BLaER1 treated with 17β-estradiol and CSF1 and Interleukin-3, amounts not matched to agents 10 nM and 100 nM (cell line): ENCODE data around the gene NUP62.

ENCODE experiments used
- H3K27ac ChIP-seq, 11 experiments: shearing (Covaris generic); formaldehyde crosslinking; 2 replicates each; pipeline ENCODE4 v1.8.1; 2022
- H3K27me3 ChIP-seq, 11 experiments: shearing (Covaris generic); formaldehyde crosslinking; 2 replicates each; pipeline ENCODE4 v1.8.1; 2022
- H3K36me3 ChIP-seq, 11 experiments: shearing (Covaris generic); formaldehyde crosslinking; 2 replicates each; pipeline ENCODE4 v1.8.1; 2022
- H3K4me1 ChIP-seq, 10 experiments: shearing (Covaris generic); formaldehyde crosslinking; 2 replicates each; pipeline ENCODE4 v1.8.1; 2022
- H3K4me2 ChIP-seq, 11 experiments: shearing (Covaris generic); formaldehyde crosslinking; 2 replicates each; pipeline ENCODE4 v1.8.1; 2022
- H3K4me3 ChIP-seq, 10 experiments: shearing (Covaris generic); formaldehyde crosslinking; 2 replicates each; pipeline ENCODE4 v1.8.1; 2022
- H3K9ac ChIP-seq, 11 experiments: shearing (Covaris generic); formaldehyde crosslinking; 2 replicates each; pipeline ENCODE4 v1.8.1; 2022
- H3K9me3 ChIP-seq, 11 experiments: shearing (Covaris generic); formaldehyde crosslinking; replicated peaks in 1 of 11; 2 replicates each; pipeline ENCODE4 v1.8.1; 2022
- H4K20me1 ChIP-seq, 11 experiments: shearing (Covaris generic); formaldehyde crosslinking; 2 replicates each; pipeline ENCODE4 v1.8.1; 2022
- Cebpa-rat ChIP-seq, 11 experiments: shearing (Covaris generic); IDR thresholded peaks; 2 replicates each; pipeline ENCODE4 v1.8.1; 2022

NUP62 gene

DNA sequence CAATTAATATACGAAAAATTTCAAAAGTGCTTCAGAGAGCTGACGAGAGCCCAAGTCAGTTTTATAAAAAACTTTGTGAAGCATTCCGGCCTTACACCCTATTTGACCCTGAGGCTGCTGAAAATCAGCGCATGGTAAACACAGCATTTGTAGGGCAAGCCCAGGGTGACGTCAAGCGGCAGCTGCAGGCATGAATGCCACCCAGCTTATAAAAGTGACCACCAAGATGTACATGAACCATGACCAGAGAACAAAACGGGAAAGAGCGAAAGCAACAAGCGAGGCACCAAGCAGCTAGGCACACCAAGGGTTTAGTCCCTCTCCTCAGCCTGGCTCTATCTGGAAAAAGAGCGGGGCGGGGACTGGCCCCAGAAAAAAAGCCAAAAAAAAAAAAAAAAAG, 25.6 kb upstream of the NUP62 start:
- Histone ChIP-seq H3K9ac (no peak overlapping the region), H3K36me3 (no peaks in the 10 kb centered on the region; a peak in 1 of 22 replicates), H3K4me3 (peak overlapping the region in 2 of 10 experiments; percentile 8 to 11; a peak in 1 of 20 replicates), H3K4me1 (peaks cover 35 to 67% (median 57%) of the 10 kb centered on the region in 10 experiments), H3K9me3 (peaks cover 0 to 17% (median 10%) of the 10 kb centered on the region in 11 experiments; a peak in 12 of 22 replicates), H4K20me1 (peaks cover 0 to 8% (median 0%) of the 10 kb centered on the region in 11 experiments; a peak in 3 of 22 replicates), H3K4me2 (peak overlapping the region; percentile 57 to 93 (median 71); a peak in 20 of 22 replicates), H3K27ac (no peak overlapping the region), H3K27me3 (no peaks in the 10 kb centered on the region)
- no peak for TF ChIP-seq Cebpa-rat (IDR thresholded peaks at IDR 0.05)

DNA sequence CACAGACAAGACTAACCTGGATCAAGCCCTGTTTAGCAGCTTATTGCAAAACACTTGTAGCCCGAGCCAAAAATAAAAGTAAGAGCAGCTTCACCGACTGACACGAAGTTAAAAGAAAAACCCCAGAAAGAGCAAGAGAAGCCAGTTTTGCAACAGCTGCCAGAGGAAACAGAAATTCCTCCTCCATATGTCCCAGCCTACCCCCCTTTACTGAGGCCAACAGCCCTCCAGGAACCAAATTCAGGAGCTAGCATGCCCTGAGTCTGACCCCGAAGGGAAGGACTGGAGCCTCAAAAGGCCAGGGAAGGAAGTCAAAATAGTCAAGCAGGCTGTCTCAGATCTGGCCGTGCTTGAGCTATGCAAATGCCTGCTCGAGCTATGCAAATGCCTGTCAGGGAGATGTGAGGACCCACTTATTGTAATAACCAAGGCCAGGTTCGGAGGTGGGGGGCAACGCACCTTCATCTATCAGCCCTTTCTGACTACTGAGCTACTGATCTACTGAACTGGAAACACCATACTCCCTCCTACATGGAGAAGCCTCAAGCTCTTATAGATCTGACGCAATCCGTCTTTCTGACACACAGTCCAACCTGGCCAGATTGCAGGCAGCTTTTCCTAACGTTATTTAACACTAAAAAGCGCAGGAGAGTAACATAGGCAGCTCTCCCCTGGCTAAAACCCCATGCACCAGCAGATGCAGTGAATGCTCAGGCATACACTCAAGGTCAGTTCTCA, 25.0 kb upstream of the NUP62 start:
- Histone ChIP-seq H3K27ac (peak overlapping the region in 3 of 11 experiments; percentile 7 to 28 (median 24); a peak in 4 of 22 replicates), H3K9me3 (peaks cover 0 to 17% (median 10%) of the 10 kb centered on the region in 11 experiments; a peak in 12 of 22 replicates), H3K4me2 (peak overlapping the region; percentile 57 to 93 (median 71)), H3K4me1 (peaks cover 35 to 67% (median 57%) of the 10 kb centered on the region in 10 experiments), H4K20me1 (peaks cover 0 to 8% (median 0%) of the 10 kb centered on the region in 11 experiments; a peak in 3 of 22 replicates), H3K27me3 (no peaks in the 10 kb centered on the region), H3K9ac (peak overlapping the region in 3 of 11 experiments; percentile 8 to 39 (median 32); a peak in 1 of 22 replicates), H3K4me3 (peak overlapping the region in 4 of 10 experiments; percentile 8 to 41 (median 12); a peak in 4 of 20 replicates), H3K36me3 (no peaks in the 10 kb centered on the region; a peak in 1 of 22 replicates)
- peak in 4 of 11 experiments; percentile 13 to 52 (median 24); a peak in 3 of 22 replicates for TF ChIP-seq Cebpa-rat (IDR thresholded peaks at IDR 0.05)

DNA sequence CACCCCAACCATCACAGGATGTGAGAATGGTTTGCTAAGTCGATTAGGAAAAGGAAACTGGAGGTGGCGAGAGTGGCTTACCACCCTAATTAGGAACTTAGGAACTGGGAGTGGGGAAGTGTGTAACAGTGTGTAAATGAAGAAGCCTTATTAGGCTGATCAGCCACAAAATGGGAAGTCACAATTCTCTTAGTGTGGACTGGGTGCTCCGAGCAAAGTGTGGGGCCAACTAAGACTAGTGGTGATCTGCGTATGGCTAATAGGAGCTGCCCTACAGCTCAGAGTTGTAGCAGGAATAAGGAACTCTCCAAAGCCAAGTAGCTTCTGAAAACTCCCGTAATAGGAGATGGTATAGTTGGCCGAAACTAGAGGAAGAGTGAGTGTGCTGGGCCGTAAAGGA, 24.1 kb upstream of the NUP62 start:
- no peak for TF ChIP-seq Cebpa-rat (IDR thresholded peaks at IDR 0.05)
- no peak overlapping the region for H3K9ac ChIP-seq
- H3K27me3 ChIP-seq, result no peaks in the 10 kb centered on the region
- H4K20me1 ChIP-seq, result peaks cover 0 to 8% (median 0%) of the 10 kb centered on the region in 11 experiments; a peak in 3 of 22 replicates
- H3K36me3 ChIP-seq, result no peaks in the 10 kb centered on the region; a peak in 1 of 22 replicates
- peak overlapping the region; percentile 57 to 93 (median 71) for H3K4me2 ChIP-seq
- H3K9me3 ChIP-seq, result peaks cover 0 to 17% (median 10%) of the 10 kb centered on the region in 11 experiments; a peak in 12 of 22 replicates
- H3K4me1 ChIP-seq, result peaks cover 35 to 67% (median 57%) of the 10 kb centered on the region in 10 experiments
- H3K27ac ChIP-seq, result peak overlapping the region in 5 of 11 experiments; percentile 5 to 28 (median 19); a peak in 6 of 22 replicates
- peak overlapping the region in 2 of 10 experiments; percentile 1 to 47; a peak in 2 of 20 replicates for H3K4me3 ChIP-seq

DNA sequence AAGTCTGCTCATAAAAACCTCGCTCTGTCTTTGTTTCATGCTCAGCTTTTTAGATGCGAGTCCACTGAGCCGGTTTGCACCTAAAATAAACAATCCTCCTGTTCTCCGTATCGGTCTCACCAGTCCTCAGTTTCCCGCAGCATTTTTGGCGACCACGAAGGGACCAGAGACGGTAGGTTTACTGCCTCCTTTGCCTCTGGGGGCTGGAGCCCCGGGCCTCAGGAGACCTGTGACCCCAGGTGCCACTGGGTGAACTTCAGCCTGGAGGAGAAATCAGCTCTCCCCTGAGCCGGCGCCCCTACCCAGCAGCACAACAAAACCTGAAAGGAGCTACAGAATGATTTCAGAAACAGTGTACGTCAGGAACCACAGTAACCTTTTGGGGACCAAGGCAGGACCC, 23.6 kb upstream of the NUP62 start:
- Histone ChIP-seq H3K27ac (peak overlapping the region in 4 of 11 experiments; percentile 5 to 24 (median 7); a peak in 2 of 22 replicates), H3K4me1 (peaks cover 35 to 67% (median 57%) of the 10 kb centered on the region in 10 experiments), H3K27me3 (no peaks in the 10 kb centered on the region), H3K4me3 (peak overlapping the region in 2 of 10 experiments; percentile 1 to 47; a peak in 2 of 20 replicates), H4K20me1 (peaks cover 0 to 8% (median 0%) of the 10 kb centered on the region in 11 experiments; a peak in 3 of 22 replicates), H3K9ac (no peak overlapping the region), H3K9me3 (peaks cover 0 to 17% (median 10%) of the 10 kb centered on the region in 11 experiments; a peak in 12 of 22 replicates), H3K36me3 (no peaks in the 10 kb centered on the region; a peak in 1 of 22 replicates), H3K4me2 (peak overlapping the region; percentile 57 to 93 (median 71))
- TF ChIP-seq Cebpa-rat (IDR thresholded peaks at IDR 0.05), result no peak

DNA sequence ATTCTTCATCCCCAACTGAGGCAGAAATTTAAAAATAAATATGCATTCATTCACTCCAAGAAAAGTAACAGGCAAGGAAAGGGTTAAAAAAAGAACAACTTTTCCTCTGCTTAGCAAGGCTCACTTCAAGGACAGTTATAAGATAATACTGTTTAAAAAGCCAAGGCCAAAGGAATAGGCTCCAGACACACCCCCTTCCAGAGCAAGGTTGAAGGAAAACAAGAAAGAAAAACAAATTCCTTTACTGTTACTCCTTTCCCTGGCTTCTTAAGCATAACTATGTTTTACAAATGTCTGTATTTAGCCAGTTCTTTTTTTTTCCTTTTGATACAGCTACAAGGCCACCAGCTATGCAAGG, 23.2 kb upstream of the NUP62 start:
- Histone ChIP-seq H3K4me3 (no peak overlapping the region), H4K20me1 (peaks cover 0 to 8% (median 0%) of the 10 kb centered on the region in 11 experiments; a peak in 3 of 22 replicates), H3K9me3 (peaks cover 0 to 17% (median 10%) of the 10 kb centered on the region in 11 experiments; a peak in 12 of 22 replicates), H3K27ac (no peak overlapping the region), H3K4me1 (peaks cover 35 to 67% (median 57%) of the 10 kb centered on the region in 10 experiments), H3K27me3 (no peaks in the 10 kb centered on the region), H3K4me2 (peak overlapping the region in 9 of 11 experiments; percentile 57 to 93 (median 80); a peak in 17 of 22 replicates), H3K9ac (no peak overlapping the region), H3K36me3 (no peaks in the 10 kb centered on the region; a peak in 1 of 22 replicates)
- TF ChIP-seq Cebpa-rat (IDR thresholded peaks at IDR 0.05), result no peak

DNA sequence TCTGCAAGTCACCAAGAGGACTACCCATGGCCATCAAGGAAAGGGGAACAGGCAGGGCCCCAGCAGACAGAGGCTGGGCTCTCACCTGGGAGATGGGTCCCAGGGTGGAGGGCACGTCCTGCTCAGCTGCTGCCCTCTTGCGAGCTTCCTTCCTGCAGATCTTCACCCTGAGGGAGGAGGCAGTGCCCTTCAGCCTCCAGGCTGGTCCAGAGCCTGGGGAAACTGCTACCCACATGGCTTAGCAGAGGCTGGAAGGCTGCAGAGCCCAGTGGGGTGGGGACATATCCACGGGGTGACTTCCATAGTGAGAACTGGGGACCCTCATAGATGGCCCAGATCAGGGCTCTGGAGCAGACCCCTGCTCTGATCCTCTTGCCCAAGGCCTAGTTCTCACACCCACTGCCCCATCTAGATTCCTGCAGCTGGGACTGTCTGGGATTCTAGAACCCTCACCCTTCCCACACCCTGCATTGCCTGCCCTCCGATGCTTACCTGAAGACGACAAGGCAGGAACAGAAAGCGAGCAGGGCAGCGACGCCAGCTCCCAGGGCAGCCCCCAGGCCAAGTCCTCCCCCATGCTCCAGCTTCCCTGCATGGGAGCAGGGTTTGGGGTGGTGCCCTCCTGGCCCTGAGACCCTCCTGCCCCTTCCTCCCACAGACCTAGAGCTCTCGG, 22.6 kb upstream of the NUP62 start:
- Histone ChIP-seq H3K27me3 (no peaks in the 10 kb centered on the region), H3K36me3 (no peaks in the 10 kb centered on the region; a peak in 1 of 22 replicates), H3K9ac (no peak overlapping the region), H3K4me1 (peaks cover 35 to 65% (median 57%) of the 10 kb centered on the region in 10 experiments), H3K4me2 (peak overlapping the region in 10 of 11 experiments; percentile 42 to 86 (median 61); a peak in 18 of 22 replicates), H3K4me3 (no peak overlapping the region), H3K27ac (no peak overlapping the region), H4K20me1 (peaks cover 0 to 8% (median 0%) of the 10 kb centered on the region in 11 experiments; a peak in 3 of 22 replicates), H3K9me3 (peaks cover 0 to 17% (median 10%) of the 10 kb centered on the region in 11 experiments; a peak in 12 of 22 replicates)
- no peak for TF ChIP-seq Cebpa-rat (IDR thresholded peaks at IDR 0.05)

DNA sequence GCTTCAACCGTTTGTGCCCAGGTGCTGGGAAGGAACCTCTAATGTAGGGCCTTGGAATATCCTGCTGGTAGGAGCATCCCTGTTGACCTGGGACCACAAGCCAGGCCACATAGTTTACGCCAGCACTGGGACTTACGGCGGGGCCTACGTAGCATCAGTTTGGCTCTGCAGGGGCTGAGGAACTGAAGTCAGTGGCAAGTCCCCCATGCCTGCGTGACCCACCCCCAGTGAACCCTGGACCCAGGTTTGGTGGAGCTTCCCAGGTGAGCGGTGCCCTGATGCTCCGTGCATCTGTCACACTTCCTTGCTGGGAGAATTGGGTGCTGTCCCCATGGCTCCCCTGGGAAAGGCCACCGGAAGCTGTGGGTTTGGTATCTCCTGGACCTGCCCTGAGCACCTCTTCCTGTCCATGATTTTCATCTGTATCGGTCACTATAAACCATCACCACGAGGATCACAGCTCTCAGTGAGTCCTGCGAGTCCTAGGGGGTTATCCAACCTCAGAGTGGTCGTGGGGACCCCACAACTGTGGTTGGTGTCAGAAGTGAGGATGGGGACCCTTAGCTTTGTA, 21.7 kb upstream of the NUP62 start:
- Histone ChIP-seq H3K36me3 (no peaks in the 10 kb centered on the region; a peak in 1 of 22 replicates), H3K9ac (no peak overlapping the region), H3K9me3 (peaks cover 0 to 18% (median 10%) of the 10 kb centered on the region in 11 experiments; a peak in 12 of 22 replicates), H3K4me2 (peak overlapping the region in 10 of 11 experiments; percentile 28 to 86 (median 60); a peak in 18 of 22 replicates), H3K4me3 (no peak overlapping the region), H4K20me1 (peaks cover 0 to 8% (median 0%) of the 10 kb centered on the region in 11 experiments; a peak in 3 of 22 replicates), H3K27ac (no peak overlapping the region), H3K27me3 (no peaks in the 10 kb centered on the region), H3K4me1 (peaks cover 35 to 61% (median 54%) of the 10 kb centered on the region in 10 experiments)
- TF ChIP-seq Cebpa-rat (IDR thresholded peaks at IDR 0.05), result no peak

DNA sequence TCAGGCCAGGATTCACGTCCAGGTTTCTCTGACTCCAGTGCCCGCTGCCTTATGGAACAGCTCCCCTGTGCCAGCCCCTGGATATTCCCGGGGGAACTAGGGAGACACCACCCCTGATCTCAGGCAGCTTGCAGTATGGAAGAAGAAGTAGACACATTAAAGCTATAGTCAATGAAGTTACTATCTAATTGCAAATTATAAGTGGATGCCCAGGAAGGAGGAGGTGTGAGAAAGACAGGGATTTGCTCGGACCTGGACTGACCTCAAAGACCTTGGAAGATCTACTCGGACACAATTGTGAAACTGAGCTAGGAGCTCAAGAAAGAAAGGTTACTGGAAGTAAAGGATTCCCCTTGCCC, 21.3 kb upstream of the NUP62 start:
- peak overlapping the region in 7 of 11 experiments; percentile 42 to 86 (median 80); a peak in 9 of 22 replicates for H3K4me2 ChIP-seq
- H3K36me3 ChIP-seq, result no peaks in the 10 kb centered on the region; a peak in 1 of 22 replicates
- H3K9me3 ChIP-seq, result peaks cover 0 to 22% (median 10%) of the 10 kb centered on the region in 11 experiments; a peak in 12 of 22 replicates
- TF ChIP-seq Cebpa-rat (IDR thresholded peaks at IDR 0.05), result no peak
- peaks cover 35 to 56% (median 52%) of the 10 kb centered on the region in 10 experiments for H3K4me1 ChIP-seq
- H3K27me3 ChIP-seq, result no peaks in the 10 kb centered on the region
- H3K9ac ChIP-seq, result no peak overlapping the region
- H3K4me3 ChIP-seq, result no peak overlapping the region
- peaks cover 0 to 8% (median 0%) of the 10 kb centered on the region in 11 experiments; a peak in 3 of 22 replicates for H4K20me1 ChIP-seq
- no peak overlapping the region for H3K27ac ChIP-seq
